ENCODE results near the gene GLIS1. TPM values are rescaled to one million over a fixed set of nuclear protein-coding genes. Genes with fewer than 3 reads are reported as not detected.

Gene GLIS1
- total RNA-seq, 1 experiment from 2014 or later: not detected

DNA sequence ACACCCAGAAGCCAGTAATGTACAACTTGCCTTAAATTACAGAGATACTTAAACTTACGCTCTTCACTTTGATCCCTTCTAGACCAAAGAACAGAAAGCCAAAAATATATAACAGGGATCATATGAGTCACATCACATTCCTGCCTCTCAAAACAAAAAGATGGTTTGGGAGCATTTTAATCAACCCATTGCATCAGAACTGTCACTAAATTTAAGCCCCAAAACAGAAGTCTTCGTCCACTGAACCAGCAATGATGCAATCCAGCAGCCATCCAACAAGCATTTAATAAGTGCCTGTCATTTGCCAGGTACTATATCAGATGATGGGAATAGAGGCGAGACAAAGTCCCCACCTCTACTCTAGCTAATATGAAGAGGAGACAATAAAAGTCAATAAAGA lies 42.7 kb upstream of the GLIS1 start:
- H3K4me1 ChIP-seq (replicated peaks; ENCODE audit: insufficient read depth): no peaks in the 10 kb centered on the region
- intact Hi-C loops (cut with micrococcal nuclease; ENCODE audit: unreplicated experiment): no loop called here
- H3K27ac ChIP-seq: no peak overlapping the region
- no peaks in the 10 kb centered on the region for H4K20me1 ChIP-seq (ENCODE audit: insufficient read depth)
- H3K36me3 ChIP-seq (ENCODE audit: low read depth): peaks cover 14% of the 10 kb centered on the region; the same call in 1 of the 2 replicates
- no peak overlapping the region for H2AFZ ChIP-seq
- ChIA-PET POLR2A (ENCODE audit: unreplicated experiment) (no interaction called here), CTCF (no interaction called here)
- no peak overlapping the region for H3K4me2 ChIP-seq
- no peaks in the 10 kb centered on the region for H3K27me3 ChIP-seq (ENCODE audit: insufficient read depth, low read depth)
- H3F3A ChIP-seq (ENCODE audit: insufficient read depth, low read depth): no peaks in the 10 kb centered on the region
- H3K4me3 ChIP-seq: no peak overlapping the region
- TF ChIP-seq EZH2 (IDR thresholded peaks at IDR 0.05; ENCODE audit: low read depth): no peak
- TF ChIP-seq CTCF (conservative IDR thresholded peaks at IDR 0.05): no peak
- DNase-seq: no peak
- no peaks in the 10 kb centered on the region for H3K79me2 ChIP-seq (ENCODE audit: low read depth)
- no peaks in the 10 kb centered on the region for H3K9me2 ChIP-seq (ENCODE audit: insufficient read depth)
- no TSS peak for BruUV-seq (replicated peaks)
- no peaks in the 10 kb centered on the region for H3K9me3 ChIP-seq (ENCODE audit: insufficient read depth, low read depth)

GRCh38 chr1:53777272-53777671 lies 38.3 kb upstream of the GLIS1 start:
- no peak for TF ChIP-seq EZH2 (IDR thresholded peaks at IDR 0.05; ENCODE audit: low read depth)
- no peak for TF ChIP-seq CTCF (conservative IDR thresholded peaks at IDR 0.05)
- no peak overlapping the region for H3K27ac ChIP-seq
- no peak overlapping the region for H3K4me2 ChIP-seq
- H3K4me3 ChIP-seq: no peak overlapping the region
- H2AFZ ChIP-seq: no peak overlapping the region
- BruUV-seq (replicated peaks): no TSS peak
- no peaks in the 10 kb centered on the region for H3K9me2 ChIP-seq (ENCODE audit: insufficient read depth)
- H4K20me1 ChIP-seq (ENCODE audit: insufficient read depth): no peaks in the 10 kb centered on the region
- H3K79me2 ChIP-seq (ENCODE audit: low read depth): no peaks in the 10 kb centered on the region
- H3K27me3 ChIP-seq (ENCODE audit: insufficient read depth, low read depth): no peaks in the 10 kb centered on the region
- ChIA-PET CTCF (no interaction called here), POLR2A (ENCODE audit: unreplicated experiment) (no interaction called here)
- intact Hi-C loops (cut with micrococcal nuclease; ENCODE audit: unreplicated experiment): no loop called here
- no peak for DNase-seq
- no peaks in the 10 kb centered on the region for H3K9me3 ChIP-seq (ENCODE audit: insufficient read depth, low read depth)
- H3K36me3 ChIP-seq (ENCODE audit: low read depth): peaks cover 4% of the 10 kb centered on the region; the same call in 1 of the 2 replicates
- H3F3A ChIP-seq (ENCODE audit: insufficient read depth, low read depth): no peaks in the 10 kb centered on the region
- no peaks in the 10 kb centered on the region for H3K4me1 ChIP-seq (replicated peaks; ENCODE audit: insufficient read depth)

- Histone ChIP-seq H3K4me2 (no peak overlapping the region), H3K4me1 (replicated peaks; ENCODE audit: insufficient read depth) (no peaks in the 10 kb centered on the region), H3K27me3 (ENCODE audit: insufficient read depth, low read depth) (no peaks in the 10 kb centered on the region), H3K4me3 (no peak overlapping the region), H3F3A (ENCODE audit: insufficient read depth, low read depth) (no peaks in the 10 kb centered on the region), H3K36me3 (ENCODE audit: low read depth) (peaks cover 24% of the 10 kb centered on the region; the same call in 1 of the 2 replicates), H3K9me2 (ENCODE audit: insufficient read depth) (no peaks in the 10 kb centered on the region), H3K9me3 (ENCODE audit: insufficient read depth, low read depth) (no peaks in the 10 kb centered on the region), H4K20me1 (ENCODE audit: insufficient read depth) (no peaks in the 10 kb centered on the region), H2AFZ (no peak overlapping the region), H3K27ac (no peak overlapping the region), H3K79me2 (ENCODE audit: low read depth) (no peaks in the 10 kb centered on the region)
- POLR2A ChIA-PET (ENCODE audit: unreplicated experiment): interaction anchor here (0.6 kb wide), 1 partner anchor 518 kb away, joined by 9 read pairs; no protein-coding TSS in a partner anchor
- CTCF ChIA-PET: no interaction called here
- DNase-seq: no peak
- no peak for TF ChIP-seq EZH2 (IDR thresholded peaks at IDR 0.05; ENCODE audit: low read depth)
- TF ChIP-seq CTCF (conservative IDR thresholded peaks at IDR 0.05): no peak
- intact Hi-C loops (cut with micrococcal nuclease; ENCODE audit: unreplicated experiment): no loop called here
- no TSS peak for BruUV-seq (replicated peaks)
Observed at GRCh38 chr1:53771648-53772047, 32.7 kb upstream of the GLIS1 start.

All from PC-9 (cell line).